ENCODE data around the gene ARHGDIB. TPM values are rescaled to one million over a fixed set of nuclear protein-coding genes. Genes with fewer than 3 reads are reported as not detected.

Gene ARHGDIB
- total RNA-seq, 1 experiment from 2014 or later = 1.2 TPM

GRCh38 chr12:14937689-14938088 lies 23.7 kb downstream of the ARHGDIB start:
- Histone ChIP-seq H3K9me3 (replicated peaks) (no peaks in the 10 kb centered on the region), H3K4me1 (no peaks in the 10 kb centered on the region), H3K4me3 (no peak overlapping the region), H3K27ac (no peak overlapping the region), H3K36me3 (no peaks in the 10 kb centered on the region), H3K27me3 (no peaks in the 10 kb centered on the region; the same call in 1 of the 2 replicates)
- DNase-seq = no peak

GRCh38 chr12:14937014-14937413 lies 24.4 kb downstream of the ARHGDIB start:
- Histone ChIP-seq H3K4me1 (no peaks in the 10 kb centered on the region), H3K4me3 (no peak overlapping the region), H3K9me3 (replicated peaks) (no peaks in the 10 kb centered on the region), H3K27me3 (no peaks in the 10 kb centered on the region; the same call in 1 of the 2 replicates), H3K27ac (no peak overlapping the region), H3K36me3 (no peaks in the 10 kb centered on the region)
- no peak for DNase-seq

DNA sequence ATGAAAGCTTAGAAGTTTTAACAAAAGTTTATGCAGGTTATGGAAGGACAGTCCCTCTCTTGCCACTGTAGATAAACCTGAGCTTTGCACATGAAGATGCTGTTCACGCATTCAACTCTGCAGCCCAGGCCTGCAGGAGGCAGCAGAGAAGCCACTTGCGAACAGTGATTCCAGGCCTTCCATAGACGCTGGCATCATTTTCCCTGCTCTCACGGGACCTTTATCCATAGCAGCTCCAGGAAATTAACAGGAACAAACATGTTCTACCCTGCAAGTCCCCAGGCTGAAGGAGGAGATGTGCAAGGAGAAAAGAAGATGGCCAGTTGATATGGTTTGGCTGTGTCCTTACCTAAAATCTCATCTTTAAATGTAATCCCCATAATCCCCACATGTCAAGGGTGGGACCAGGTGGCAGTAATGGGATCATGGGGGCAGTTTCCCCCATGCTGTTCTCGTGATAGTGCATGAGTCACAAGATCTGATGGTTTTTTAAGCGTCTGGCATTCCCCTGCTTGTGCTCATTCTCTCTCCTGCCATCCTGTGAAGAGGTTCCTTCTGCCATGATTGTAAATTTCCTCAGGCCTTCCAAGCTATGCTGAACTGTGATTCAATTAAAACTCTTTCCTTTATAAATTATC lies 25.1 kb downstream of the ARHGDIB start:
- H3K9me3 ChIP-seq (replicated peaks) = no peaks in the 10 kb centered on the region
- no peak overlapping the region for H3K4me3 ChIP-seq
- no peaks in the 10 kb centered on the region for H3K4me1 ChIP-seq
- no peaks in the 10 kb centered on the region for H3K36me3 ChIP-seq
- peak; percentile 8 to 13 for DNase-seq
- no peak overlapping the region for H3K27ac ChIP-seq
- H3K27me3 ChIP-seq = no peaks in the 10 kb centered on the region; the same call in 1 of the 2 replicates

DNA sequence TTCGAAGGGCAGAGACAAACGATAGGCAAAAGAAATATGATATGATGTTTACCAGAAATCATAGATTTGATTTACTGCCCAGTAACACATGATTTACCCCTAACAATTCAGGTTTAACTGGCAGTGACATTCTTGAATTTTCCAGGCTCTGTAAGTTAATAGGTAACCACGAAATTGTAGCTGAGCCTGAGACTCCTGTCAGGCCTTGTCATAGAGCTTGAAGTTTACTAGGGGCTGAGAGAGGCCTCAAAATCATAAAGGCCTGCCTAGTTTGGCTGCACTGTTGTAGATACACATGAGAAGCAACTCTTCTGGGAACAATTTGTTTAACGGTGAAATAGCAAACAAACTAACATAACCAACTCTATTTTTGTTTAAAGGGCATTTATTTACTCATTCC lies 26.4 kb downstream of the ARHGDIB start:
- H3K36me3 ChIP-seq = no peaks in the 10 kb centered on the region
- no peak for DNase-seq
- no peak overlapping the region for H3K27ac ChIP-seq
- H3K4me1 ChIP-seq = no peaks in the 10 kb centered on the region
- no peaks in the 10 kb centered on the region; the same call in 1 of the 2 replicates for H3K27me3 ChIP-seq
- no peak overlapping the region for H3K4me3 ChIP-seq
- no peaks in the 10 kb centered on the region for H3K9me3 ChIP-seq (replicated peaks)

DNA sequence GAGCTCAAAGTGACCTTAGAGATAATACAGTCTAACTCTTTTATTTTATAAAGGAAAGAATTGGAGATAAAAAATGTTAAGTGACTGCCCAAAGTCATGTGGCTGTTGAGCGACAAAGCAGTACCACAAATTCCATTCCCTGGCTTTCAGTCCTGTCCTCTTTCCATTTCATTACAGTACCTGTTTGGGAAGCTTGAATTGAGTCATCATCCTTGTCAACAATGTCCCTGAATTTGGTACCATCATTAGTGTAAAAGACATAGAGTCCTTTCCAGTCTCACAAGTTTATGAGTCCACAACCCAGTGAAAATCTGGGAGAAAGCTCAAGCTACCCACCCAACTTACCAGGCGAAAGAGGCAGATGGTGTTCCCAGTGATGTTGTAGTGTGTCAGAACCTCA lies 26.9 kb downstream of the ARHGDIB start:
- H3K9me3 ChIP-seq (replicated peaks) = no peaks in the 10 kb centered on the region
- no peaks in the 10 kb centered on the region for H3K4me1 ChIP-seq
- no peak overlapping the region for H3K4me3 ChIP-seq
- no peak for DNase-seq
- no peaks in the 10 kb centered on the region for H3K36me3 ChIP-seq
- H3K27ac ChIP-seq = no peak overlapping the region
- H3K27me3 ChIP-seq = no peaks in the 10 kb centered on the region; the same call in 1 of the 2 replicates

DNA sequence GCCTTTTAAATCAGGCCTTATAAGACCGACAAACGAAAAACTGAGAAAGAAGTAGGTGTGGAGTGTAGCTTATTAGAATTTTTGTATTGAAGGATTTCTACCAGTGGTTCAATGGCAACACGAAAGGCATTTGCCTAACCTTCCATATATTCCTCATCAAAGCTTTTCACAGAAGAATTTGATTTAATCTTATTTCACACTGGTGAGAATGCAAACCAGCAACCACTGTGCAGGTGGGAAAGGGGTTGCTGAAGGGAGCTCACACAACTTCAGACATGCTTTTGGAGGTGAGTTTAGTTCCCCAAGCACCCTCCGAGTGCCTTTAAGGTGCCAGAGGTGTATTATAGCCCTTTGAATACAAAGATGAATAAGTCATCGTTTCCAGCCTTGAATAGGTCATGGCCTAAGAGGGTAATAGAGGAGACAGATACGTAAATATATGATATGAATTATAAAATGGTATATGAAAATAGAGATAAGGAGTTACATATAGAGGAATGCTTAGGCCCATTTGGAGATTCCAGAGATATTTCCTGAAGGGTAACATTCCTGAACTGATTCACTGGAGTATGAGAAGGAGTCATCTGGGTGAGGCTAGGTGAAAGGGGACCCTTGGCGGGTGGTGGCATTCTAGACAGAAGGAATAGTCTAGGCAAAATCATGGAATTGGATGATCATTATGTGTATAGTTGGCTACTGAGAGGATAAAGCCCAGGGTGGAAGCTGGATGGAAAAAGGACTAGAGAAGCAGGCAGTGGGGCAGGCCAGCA lies 29.4 kb downstream of the ARHGDIB start:
- Histone ChIP-seq H3K4me3 (no peak overlapping the region), H3K36me3 (no peaks in the 10 kb centered on the region), H3K4me1 (0 out of 2 replicates have a peak, but pooled peaks cover 3% of the 10 kb centered on the region), H3K9me3 (replicated peaks) (no peaks in the 10 kb centered on the region), H3K27ac (no peak overlapping the region), H3K27me3 (no peaks in the 10 kb centered on the region; the same call in 1 of the 2 replicates)
- no peak for DNase-seq

DNA sequence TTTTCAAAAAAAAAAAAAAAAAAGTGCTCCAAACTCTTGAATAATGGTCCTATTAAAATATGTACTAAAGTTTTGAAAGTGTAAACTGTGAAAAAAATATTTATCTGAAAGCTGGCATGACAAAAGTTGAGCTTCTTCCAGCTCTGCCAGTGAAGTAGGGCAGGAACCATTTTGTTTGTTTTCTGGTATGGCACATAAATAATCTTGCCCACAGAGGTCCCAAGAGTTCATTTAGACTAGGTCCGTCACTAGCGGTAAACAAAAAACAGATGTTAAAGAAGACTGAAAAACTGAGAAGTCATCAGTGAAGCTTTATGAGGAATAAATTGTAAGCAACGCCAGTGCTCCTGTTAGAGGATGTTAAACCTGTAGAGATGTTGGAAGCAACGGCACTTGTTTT lies 30.0 kb downstream of the ARHGDIB start:
- H3K4me1 ChIP-seq = 0 out of 2 replicates have a peak, but pooled peaks cover 3% of the 10 kb centered on the region
- no peak for DNase-seq
- no peaks in the 10 kb centered on the region for H3K9me3 ChIP-seq (replicated peaks)

DNA sequence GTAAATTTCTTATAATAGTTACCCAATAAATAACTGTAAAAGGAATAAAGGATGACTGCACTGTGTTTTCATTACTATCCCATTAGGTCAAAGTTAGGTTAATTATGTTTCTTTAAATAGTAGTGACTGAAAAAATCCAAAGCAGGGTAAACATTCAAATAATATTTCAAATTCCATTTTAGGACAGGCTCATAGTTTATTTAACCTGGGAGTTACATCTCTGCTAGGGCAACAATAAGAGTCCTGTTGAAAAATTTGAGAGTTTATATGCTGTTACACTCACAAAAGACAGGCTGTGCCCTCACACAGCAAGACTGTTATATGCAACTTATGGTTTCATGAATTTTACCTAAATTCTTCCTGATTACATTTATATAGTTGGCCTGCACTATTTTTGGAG lies 31.1 kb downstream of the ARHGDIB start:
- 0 out of 2 replicates have a peak, but pooled peaks cover 3% of the 10 kb centered on the region for H3K4me1 ChIP-seq
- no peaks in the 10 kb centered on the region for H3K36me3 ChIP-seq
- no peak overlapping the region for H3K4me3 ChIP-seq
- H3K27ac ChIP-seq = no peak overlapping the region
- H3K9me3 ChIP-seq (replicated peaks) = no peaks in the 10 kb centered on the region
- no peaks in the 10 kb centered on the region; the same call in 1 of the 2 replicates for H3K27me3 ChIP-seq
- DNase-seq = no peak

More for the DNA sequence above, 30.0 kb downstream of the ARHGDIB start:
- Histone ChIP-seq H3K4me3 (no peak overlapping the region), H3K36me3 (no peaks in the 10 kb centered on the region), H3K27ac (no peak overlapping the region), H3K27me3 (no peaks in the 10 kb centered on the region; the same call in 1 of the 2 replicates)

DNA sequence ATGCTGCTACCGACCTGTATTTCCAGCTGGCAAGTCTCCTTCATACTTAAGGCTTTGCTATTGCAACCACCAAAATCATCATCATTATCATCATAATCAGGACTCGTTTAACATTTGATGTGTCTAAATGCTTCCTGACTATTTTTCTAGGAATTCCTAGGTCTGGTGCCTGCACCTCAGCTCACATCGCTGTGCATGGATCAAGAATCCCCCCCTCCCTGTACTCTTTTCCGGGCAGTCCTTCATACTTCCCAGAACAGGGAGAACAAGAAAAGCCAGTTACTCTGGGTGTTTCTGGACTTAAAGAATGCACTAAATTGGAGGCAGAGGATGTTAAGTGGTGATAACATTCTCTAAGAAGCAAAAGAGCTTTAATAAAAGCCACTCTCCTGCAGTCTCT lies 32.5 kb downstream of the ARHGDIB start:
- no peak overlapping the region for H3K27ac ChIP-seq
- DNase-seq = no peak
- H3K4me1 ChIP-seq = 0 out of 2 replicates have a peak, but pooled peaks cover 3% of the 10 kb centered on the region
- H3K9me3 ChIP-seq (replicated peaks) = no peaks in the 10 kb centered on the region
- H3K27me3 ChIP-seq = no peaks in the 10 kb centered on the region; the same call in 1 of the 2 replicates
- H3K4me3 ChIP-seq = no peak overlapping the region
- no peaks in the 10 kb centered on the region for H3K36me3 ChIP-seq

- no peak for DNase-seq
- H3K36me3 ChIP-seq = no peaks in the 10 kb centered on the region
- 0 out of 2 replicates have a peak, but pooled peaks cover 3% of the 10 kb centered on the region for H3K4me1 ChIP-seq
- H3K27ac ChIP-seq = no peak overlapping the region
- no peaks in the 10 kb centered on the region for H3K9me3 ChIP-seq (replicated peaks)
- H3K27me3 ChIP-seq = no peaks in the 10 kb centered on the region
- H3K4me3 ChIP-seq = no peak overlapping the region
Measured at GRCh38 chr12:14927267-14927666, 34.1 kb downstream of the ARHGDIB start.

- Histone ChIP-seq H3K4me3 (no peak overlapping the region), H3K36me3 (no peaks in the 10 kb centered on the region), H3K4me1 (0 out of 2 replicates have a peak, but pooled peaks cover 3% of the 10 kb centered on the region), H3K27ac (no peak overlapping the region), H3K9me3 (replicated peaks) (no peaks in the 10 kb centered on the region), H3K27me3 (no peaks in the 10 kb centered on the region)
- DNase-seq = no peak
Measured at GRCh38 chr12:14924541-14924940, 36.9 kb downstream of the ARHGDIB start.

DNA sequence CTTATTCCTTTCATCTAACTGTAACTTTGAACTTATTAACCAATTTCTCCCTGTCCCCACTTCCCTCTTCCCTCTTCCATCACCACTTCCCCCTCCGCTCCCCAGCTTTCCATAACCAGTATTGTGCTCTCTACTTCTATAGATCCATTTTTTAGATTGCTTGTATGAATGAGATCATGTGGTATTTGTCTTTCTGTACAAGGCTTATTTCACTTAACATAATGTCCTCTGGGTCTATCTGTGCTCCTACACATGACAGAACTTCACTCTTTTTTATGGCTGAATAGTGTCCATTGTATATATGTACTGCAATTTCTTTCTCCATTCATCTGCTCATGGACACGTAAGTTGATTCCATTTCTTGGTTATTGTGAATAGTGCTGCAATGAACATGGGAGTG lies 37.5 kb downstream of the ARHGDIB start:
- Histone ChIP-seq H3K27me3 (no peaks in the 10 kb centered on the region), H3K4me3 (no peak overlapping the region), H3K9me3 (replicated peaks) (no peaks in the 10 kb centered on the region), H3K27ac (no peak overlapping the region), H3K36me3 (no peaks in the 10 kb centered on the region), H3K4me1 (no peaks in the 10 kb centered on the region)
- no peak for DNase-seq

GRCh38 chr12:14921218-14921617 lies 40.2 kb downstream of the ARHGDIB start:
- Histone ChIP-seq H3K27ac (no peak overlapping the region), H3K36me3 (no peaks in the 10 kb centered on the region), H3K4me1 (no peaks in the 10 kb centered on the region), H3K9me3 (replicated peaks) (no peaks in the 10 kb centered on the region), H3K27me3 (no peaks in the 10 kb centered on the region), H3K4me3 (no peak overlapping the region)
- DNase-seq = no peak

GRCh38 chr12:14920475-14921126 lies 40.8 kb downstream of the ARHGDIB start:
- no peaks in the 10 kb centered on the region for H3K36me3 ChIP-seq
- H3K4me3 ChIP-seq = no peak overlapping the region
- no peak overlapping the region for H3K27ac ChIP-seq
- DNase-seq = no peak
- no peaks in the 10 kb centered on the region for H3K9me3 ChIP-seq (replicated peaks)
- no peaks in the 10 kb centered on the region for H3K27me3 ChIP-seq
- no peaks in the 10 kb centered on the region; the same call in 1 of the 2 replicates for H3K4me1 ChIP-seq

GRCh38 chr12:14919455-14919854 lies 41.9 kb downstream of the ARHGDIB start:
- H3K27ac ChIP-seq = no peak overlapping the region
- H3K27me3 ChIP-seq = no peaks in the 10 kb centered on the region
- peaks cover 4% of the 10 kb centered on the region for H3K4me1 ChIP-seq
- H3K9me3 ChIP-seq (replicated peaks) = no peaks in the 10 kb centered on the region
- DNase-seq = no peak
- H3K36me3 ChIP-seq = no peaks in the 10 kb centered on the region
- no peak overlapping the region for H3K4me3 ChIP-seq

Data from SJCRH30 (cell line).